ENCODE measurements around the gene CCR6.
"Not testable (repeated sequence)": the region's sequence is repeated elsewhere in the genome, so short reads cannot be mapped to it uniquely, and the experiment has no call there.

The CCR6 gene

DNA sequence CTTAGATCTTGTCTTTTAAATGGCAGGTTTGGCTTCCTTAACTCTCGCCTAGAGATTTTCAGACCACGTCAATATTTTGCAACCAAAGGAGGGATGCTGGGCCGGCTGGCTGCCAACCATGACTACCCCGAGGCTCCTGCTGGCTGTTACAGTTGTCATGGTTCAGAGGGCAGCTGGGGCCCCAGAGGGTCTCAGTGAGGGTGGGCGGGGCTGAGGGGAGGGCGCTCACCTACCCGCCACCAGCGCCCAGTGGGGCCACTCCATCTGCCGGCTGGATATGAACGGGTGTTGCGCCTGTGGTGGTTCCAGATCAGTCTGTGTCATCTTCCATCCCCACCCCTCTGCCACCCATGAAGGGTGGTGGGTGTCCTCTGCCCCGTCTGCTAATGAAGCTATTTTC, 22.6 kb downstream of the CCR6 start:
- no peak for DNase-seq

DNA sequence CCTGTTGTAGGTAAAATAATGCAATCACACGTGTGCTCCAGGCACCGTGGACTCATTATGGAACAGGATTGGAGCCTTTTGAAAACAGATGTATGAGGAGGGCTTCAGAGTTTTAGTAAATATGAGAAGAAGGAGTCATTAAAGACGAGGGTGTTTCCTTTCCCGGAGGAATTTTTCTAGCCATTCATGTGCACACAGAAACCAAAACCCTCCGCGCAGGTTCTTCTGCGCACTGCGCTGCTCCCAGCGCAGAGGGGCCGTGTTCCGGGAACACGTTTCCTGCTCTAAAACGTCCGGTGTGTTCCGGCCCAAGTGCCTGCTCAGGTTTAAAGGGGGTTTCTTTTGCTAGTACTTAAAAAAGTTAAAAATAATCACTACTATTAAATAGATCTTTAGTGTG, 23.2 kb downstream of the CCR6 start:
- no peak for DNase-seq

DNA sequence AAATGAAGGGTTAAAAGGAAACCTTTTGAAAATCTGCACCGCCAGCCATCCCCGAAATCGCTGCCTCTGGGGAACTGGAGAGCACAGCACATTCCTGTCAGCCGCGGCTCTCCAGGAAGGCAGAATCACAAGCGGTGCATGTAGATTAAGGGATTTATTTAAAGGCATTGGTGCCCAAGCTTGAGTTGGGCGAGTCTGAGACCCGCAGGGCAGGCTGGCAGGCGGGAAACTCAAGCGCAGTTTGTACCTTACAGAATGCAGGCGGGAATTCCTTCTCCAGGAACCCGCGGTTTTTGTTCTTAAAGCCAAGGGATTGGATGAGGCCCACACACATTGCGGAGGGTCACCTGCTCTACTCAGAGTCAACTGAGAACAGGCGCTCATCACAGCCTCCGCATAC, 24.1 kb downstream of the CCR6 start:
- no peak for DNase-seq

DNA sequence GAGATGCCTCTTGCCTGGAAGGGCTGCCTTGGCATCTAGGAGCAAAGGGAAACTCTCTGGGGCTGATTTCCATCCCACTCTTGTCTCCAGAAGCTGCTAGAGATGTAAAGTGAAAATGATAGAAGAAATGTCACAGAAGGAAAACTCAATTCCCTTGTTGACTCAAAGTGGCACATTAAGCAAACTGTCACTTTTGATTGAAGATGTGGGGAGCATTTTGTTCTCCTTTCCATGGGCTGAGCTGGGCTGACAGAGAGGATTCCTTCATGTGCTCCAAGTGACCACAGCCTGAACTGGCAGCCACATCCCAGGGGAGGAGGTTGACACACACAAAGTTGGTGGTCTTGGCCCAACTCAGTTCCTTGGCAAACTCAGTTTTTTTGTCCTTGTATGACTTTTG, 25.1 kb downstream of the CCR6 start:
- no peak for DNase-seq

DNA sequence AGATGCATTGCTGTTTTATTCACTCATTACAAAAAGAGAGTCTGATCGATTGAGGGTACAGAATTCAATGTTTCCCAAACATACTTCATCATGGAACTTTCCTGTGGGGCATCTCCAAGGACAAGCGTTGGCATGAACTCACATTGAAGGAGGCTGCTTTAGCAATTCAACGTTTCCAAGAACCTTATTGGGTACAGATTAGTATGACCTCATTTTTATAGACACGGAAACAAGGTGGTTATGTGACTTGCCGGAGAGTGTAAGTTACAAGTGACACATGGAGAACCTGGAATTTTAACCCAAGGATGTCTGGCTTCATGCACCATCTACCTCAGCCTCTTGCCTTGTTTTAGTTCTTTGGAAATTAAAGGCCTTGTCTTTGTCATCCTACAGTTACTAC, 26.1 kb downstream of the CCR6 start:
- no peak for DNase-seq

DNA sequence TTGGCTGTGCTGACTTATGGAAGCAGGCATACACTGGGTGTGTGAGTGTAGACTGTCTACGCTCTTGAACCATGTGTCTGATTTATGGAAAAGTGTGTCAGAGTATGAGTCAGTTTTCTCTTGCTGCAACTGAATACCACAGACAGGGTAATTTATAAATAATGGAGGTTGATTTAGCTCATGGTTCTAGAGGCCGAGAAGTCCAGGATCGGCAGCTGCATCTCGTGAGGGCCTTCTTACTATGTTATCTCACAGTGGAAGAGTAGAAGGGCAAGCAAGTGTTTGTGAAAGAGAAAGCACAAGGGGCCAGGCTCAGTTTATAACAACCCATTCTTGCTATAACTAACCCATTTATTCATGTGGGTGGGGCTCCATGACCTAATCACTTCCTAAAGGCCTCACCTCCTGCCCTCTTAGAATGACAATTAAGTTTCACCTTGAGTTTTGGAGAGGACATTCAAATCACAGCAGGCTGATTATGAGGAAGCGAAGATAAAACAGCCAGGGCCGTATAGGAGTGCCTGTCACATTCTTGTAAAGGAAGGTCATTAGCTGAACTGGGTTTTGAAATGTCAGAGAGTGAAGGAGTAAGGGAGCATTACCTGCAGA, 28.1 kb downstream of the CCR6 start:
- DNase-seq = no peak

DNA sequence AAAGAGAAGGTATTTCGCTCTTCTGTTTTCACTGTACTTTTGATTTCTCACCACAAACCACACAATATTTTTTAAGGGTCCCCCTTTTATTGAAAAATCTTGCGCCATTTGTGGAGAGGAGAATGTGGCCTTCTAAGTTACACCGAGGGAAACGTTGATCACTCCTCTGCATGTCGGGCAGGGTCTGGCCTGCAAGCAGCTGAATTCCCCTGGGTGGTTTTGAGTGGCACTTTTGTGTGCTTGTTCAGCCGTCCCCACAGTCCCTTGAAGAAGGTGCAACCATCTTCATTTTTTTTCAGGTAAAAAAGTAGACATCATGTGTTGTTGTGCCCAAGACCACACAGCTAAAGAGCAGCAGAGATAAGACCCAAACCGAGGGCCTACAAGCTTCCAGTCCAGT, 28.8 kb downstream of the CCR6 start:
- no peak for DNase-seq

DNA sequence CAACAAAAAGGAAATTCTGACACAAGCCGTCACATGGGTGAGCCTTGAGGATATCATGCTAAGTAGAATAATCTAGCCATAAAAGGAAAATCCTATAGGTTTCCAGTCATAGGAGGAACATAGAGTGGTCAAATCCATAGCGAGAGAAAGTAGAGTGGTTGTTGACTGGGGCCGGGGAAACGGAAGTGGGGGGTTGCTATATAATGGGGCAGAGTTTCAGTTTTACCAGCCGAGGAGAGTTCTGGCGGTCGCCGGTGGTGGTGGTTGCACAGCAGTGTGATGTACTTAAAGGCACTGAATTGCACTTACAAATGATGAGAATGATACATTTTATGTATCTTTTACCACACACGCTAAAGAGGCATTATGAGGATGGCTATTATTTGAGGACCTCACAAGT, 30.0 kb downstream of the CCR6 start:
- DNase-seq = no peak

DNA sequence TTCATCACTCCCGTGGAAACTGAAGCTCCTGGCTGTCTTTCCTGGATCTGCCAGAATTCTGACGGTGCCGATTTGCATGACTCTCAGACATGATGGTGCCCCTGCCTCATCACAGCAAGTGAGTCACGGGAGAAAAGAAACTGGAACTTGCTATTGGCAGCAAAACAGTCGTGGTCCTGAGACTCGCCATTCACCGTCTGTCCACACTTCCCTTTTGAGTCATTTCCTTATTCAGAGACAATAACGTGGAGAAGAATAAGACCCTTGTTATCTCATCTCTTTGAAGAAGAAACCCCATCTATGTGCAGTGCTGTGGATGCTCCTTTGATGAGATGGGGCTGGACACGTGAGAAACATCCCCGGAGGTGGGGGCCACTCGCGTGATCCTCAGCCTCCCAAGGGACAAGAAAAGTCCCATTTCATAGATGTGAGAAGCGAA, 30.6 kb downstream of the CCR6 start:
- DNase-seq = no peak

DNA sequence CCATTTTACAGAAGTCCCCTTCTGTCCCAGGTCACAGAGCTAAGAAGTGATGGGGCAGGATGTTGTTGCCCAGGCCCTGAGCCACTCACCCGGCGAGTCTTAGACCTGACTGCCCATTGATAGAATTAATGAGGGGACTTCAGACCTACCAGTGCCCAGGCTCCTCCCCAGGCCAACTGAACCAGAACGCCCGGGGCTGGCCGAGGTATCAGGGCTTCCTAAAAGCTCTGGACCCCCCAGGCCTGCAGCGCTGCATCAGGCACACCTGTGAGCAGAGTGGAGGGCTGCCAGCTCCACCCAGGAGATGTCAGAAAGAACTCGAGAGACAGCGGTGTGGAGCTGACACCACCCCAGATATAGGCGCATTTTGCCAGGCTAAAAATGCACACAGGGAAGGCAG, 31.4 kb downstream of the CCR6 start:
- DNase-seq = no peak

DNA sequence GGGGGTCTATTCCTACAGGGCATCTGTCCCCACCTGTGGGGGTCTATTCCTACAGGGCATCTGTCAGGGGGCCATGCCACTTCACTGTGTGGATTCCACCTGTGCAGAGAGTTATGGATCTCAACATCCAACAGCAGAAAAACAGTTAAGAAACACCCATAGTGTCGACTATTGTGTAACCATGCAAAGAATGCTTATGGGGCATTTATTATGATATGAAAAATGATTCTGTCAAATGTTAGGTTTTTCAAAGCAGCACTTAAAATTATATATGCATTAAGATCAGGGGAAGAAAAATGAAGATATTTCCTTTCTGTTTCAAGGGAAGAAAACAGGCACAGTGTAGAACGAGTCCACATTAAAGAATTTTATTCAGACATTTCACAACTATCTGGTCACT, 32.0 kb downstream of the CCR6 start:
- DNase-seq = no peak

DNA sequence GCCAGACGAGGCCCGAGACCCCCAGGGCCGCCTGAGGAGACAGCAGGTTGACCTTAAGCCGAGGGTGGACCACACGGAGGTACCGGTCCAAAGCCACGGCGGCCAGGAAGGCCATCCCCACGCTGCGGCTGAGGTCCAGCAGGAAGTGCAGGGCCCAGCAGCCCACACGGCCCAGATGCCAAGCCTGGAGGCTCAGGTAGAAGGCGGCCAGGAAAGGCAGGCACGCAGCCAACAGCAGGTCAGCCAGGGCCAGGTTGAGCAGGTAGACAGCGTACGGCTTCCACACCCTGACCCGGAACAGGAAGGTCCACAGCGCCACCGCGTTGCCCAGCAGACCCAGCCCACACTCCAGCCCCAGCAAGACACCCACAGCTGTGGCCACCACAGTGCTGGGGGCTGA, 34.5 kb downstream of the CCR6 start:
- no peak for DNase-seq

DNA sequence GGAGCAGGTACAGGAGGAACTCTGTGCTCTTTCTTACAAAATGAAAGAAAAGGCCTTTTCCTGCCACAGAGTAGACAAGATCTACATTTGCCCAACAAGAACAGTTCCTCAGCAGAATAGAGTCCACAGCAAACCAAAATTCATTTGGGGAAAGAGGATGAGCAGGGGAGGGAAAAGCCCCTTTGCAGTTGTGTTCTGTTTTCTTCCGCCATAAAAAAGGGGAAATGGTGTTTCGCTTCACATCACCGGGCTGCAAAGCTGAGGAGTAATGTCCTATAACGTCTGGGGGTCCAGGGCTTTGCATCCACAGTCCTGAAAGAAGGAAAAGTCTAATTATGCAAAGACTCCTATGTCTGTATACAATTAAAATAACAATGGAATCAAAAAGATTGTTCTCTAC, 35.0 kb downstream of the CCR6 start, which contains the start of gene GPR31:
Gene GPR31, minus strand, starts transcription at position 118 of the 400 bp plus-strand sequence. CDS start 149 bp downstream, outside the sequence.
- no peak for DNase-seq

DNA sequence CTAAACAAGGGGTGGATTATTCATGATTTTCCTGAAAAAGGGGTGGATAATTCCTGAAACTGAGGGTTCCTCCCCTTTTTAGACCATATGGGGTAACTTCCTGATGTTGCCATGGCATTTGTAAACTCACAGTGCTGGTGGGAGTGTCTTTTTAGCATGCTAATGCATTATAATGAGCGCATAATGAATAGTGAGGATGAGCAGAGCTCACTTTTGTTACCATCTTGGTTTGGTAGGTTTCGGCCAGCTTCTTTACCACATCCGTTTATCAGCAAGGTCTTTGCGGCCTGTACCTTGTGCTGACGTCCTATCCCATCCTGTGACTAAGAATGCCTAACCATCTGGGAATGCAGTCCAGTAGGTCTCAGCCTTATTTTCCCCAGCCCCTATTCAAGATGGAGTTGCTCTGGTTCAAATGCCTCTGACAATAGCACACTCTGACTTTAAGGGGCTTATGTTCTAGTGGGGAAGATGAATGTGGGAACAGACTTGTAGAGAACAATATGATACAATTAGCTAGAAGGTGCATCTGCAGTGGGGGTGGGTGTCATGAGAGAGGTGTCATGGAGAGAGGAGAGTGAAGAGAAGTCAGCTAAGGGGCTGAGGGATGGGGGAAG, 39.1 kb downstream of the CCR6 start:
- DNase-seq = no peak

DNA sequence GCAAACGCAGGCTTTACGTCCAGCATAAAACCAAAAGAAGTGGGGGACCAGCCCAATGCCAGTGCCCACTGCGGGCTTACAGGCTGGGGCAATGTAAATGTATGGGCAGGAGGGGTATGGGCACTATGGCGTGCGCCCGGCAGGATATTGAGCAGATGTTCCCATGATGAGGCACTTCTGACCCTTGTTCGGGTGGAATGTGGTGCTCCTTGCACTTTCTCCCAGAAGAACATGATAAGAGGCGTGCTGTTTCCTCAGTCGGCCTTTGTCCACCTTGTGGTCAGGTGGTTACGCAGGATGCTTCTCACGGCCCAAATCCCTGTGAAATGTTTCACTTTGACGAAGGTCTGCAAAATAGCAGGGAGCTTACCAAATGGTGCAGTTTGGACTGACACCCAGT, 39.7 kb downstream of the CCR6 start:
- DNase-seq = no peak

DNA sequence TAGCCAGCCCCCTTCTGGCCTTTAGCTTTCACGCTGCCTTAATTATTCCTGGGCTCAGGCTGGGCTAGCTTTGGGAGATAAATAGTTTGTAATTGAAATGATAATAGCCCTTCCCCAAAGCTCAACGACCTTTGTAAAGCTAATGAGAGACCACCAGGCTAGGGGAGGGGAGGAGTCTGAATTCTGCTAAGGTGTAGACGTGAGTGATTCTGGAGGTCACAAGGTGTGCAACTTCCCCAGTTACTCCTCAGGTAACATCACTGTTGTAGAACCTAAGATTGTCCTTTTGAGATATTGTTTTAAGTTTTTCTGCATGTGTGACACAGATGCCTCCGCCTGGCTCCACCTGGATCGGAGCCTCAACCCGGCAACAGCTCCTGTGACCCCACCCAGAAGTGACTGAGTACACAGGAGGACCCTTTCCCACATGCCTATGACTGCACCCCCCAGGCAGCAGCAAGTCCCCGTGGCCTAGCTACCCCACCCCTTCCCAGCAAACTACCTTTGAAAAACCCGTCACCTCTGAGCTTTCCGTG, 40.6 kb downstream of the CCR6 start:
- no peak for DNase-seq

DNA sequence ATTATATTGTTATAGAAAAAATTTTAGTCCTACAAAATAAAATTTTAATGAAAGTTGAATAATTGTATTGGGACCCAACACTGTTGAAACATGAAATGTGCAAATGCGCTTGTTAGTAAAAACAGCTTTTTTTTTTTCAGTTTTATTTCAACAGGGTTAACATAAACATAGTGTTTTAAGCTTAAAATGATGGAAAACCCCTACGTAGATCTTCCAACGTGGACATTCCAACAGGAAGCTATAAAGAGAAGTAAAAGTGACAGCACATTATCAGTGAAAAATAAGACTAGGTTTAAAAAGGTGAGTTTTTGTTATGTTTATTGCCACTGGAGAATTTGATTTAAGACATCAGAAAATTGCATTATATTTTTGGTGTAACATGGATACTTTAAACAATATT, 41.4 kb downstream of the CCR6 start:
- DNase-seq = no peak

DNA sequence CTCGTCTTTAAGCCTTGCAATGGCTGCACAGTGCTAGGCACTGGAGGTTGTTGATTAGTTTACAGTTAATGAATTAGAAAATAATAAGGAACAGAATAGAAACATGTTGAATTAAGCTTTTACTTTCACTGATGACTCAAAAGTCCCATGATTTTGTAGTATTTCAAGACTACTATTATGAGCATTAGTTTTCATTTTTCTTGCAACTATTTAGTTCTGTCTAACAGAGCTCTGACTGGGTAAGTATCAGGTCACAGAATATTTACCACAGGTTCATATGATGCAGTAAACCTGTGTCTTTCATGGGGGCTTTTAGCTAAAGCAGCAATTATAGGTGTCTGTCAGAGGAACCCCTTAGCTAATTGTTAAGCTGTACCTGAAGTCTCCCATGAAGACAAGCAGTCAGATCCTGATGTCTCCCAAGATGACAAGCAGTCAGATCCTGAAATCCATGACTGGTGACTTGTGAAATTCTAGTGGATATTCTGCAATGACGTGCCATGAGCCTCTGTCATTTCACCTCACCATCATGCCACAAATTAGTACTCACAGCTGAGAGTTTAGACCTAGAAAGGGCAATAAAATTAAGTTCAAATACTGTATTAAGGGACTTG, 43.1 kb downstream of the CCR6 start:
- no peak for DNase-seq

DNA sequence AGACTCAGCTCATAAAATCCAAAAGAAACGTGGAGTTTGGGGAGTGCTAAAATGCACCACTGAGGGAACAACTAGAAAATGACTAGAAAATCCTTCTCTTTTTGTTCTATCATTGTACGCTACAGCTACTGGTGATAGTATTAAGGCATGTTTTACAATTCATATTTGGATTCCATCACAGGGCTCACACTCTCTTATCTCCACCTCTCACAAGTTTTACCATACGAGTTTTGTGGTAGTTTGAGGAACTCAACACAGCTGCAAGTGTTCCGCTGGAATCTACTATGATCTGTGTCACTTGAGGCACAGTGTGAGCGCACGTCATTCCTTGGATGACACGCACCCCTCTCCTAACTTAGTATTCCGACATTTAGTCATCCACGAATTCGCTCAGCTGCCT, 44.8 kb downstream of the CCR6 start:
- DNase-seq = not testable (repeated sequence)

DNA sequence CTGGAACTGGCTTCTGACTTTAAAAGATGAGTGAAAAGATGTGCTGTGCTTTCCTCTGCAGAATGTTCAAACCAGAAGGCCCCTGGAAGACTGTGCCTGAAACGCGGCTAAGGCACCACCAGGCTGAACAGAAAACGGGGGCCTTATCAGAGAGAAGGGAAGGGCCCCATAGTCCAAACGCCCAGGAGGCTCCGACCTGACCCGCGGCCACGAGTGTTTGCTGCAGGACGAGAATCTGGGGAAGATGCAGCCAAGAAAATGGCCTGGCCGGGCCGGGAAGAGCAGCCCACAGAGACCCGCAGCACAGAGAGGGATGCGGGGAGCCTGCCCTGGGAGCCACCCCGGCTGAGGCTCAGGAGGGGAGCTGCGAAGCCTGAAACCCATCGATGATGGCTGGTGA, 45.4 kb downstream of the CCR6 start:
- not testable (repeated sequence) for DNase-seq

DNA sequence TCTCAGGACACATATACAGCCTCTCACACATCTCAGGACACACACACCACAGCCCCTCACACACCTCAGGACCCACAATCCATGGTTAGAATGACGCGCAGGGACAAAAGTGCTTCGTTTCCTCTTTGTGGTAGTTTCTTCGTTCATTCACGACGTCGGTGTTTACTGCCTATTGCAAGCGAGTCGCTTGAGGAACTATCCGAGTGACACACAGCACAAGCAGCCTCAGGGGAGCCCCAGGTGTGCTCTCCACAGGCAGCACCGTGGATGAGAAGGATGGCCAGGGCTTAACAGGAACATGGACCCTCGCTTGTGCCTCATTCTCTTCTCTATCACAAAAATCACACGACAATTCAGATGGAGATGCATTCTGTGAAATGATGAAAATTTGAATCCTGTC, 47.0 kb downstream of the CCR6 start:
- DNase-seq = not testable (repeated sequence)

DNA sequence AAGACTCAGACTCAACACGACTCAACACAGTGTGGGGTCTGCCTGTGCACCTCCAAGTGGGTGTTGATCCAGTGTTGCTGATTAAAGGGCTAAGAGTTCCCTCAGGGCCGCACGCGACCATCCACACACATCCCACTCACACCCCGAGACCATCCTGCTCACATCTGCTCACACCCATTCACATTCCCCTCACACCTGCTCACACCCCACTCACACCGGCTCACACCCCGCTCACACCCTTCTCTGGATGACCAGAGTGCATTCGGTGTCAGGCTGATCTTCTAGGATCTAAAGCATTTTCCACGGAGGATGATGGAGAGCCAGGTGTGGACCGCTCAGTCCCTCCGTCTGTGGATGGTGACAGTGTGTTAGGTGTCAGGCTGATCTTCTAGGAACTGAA, 48.4 kb downstream of the CCR6 start:
- not testable (repeated sequence) for DNase-seq

DNA sequence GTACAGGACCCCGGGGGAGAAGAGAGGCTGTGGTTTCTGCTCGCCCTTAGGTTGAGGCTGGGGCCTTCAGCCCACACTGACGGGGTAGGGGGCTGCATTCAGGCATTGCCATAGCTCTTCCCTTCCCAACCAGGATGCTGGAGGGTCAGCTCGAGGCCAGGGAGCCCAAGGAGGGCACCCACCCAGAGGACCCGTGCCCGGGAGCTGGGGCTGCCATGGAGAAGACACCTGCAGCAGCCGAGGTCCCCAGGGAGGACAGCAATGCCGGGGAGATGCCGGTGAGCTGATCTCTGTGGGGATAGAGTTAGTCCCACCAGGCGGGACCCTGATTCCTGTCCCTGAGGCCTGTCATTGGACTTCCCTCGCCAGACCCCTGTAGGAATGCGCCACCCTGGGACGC, 49.1 kb downstream of the CCR6 start:
- DNase-seq = not testable (repeated sequence)

DNA sequence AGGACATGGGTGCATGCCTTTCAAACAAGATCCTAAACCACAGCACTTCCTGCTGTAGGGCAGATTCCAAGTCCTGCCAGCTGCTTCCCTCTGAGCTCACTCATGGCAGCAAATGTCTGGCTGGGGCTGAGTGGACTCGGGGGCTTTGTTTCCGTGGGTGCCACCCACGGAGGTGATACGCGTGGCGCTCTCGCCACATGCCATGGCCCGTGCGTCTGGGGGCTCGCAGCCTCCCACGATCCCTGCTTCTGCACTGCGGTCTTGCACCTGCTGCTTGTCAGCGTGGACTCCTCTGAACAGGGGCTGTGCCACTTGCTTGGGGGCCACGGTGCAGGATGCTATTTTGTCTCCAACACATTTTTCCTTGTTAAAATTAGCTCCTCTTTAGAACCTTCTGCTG, 54.4 kb downstream of the CCR6 start:
- DNase-seq = not testable (repeated sequence)

Data from activated T-cell treated with anti-CD3 and anti-CD28 coated beads, Interleukin-2, amount 50 U/mL, for 1 hour (primary cell).